Kidney epithelial cell (primary cell): ENCODE measurements around the gene CARMIL3. TPM values are rescaled to one million over a fixed set of nuclear protein-coding genes. Genes with fewer than 3 reads are reported as not detected.

ENCODE experiments used
- DNase-seq: peaks from one replicate; pipeline ENCODE4 v3.0.0-alpha.2; 2010; ENCODE audit warnings: low read depth
- H3K27me3 ChIP-seq: 2 replicates; pipeline ENCODE4 v1.6.0; 2011; ENCODE audit warnings: low read length; ENCODE audit not compliant: control insufficient read depth, insufficient read depth
- H3K36me3 ChIP-seq: 2 replicates; pipeline ENCODE4 v1.5.1; 2011; ENCODE audit warnings: low read length; ENCODE audit not compliant: control insufficient read depth, insufficient read depth
- H3K4me3 ChIP-seq: 2 replicates; pipeline ENCODE4 v1.5.1; 2011; ENCODE audit warnings: low read depth, mild to moderate bottlenecking, control low read depth, low read length
- CTCF ChIP-seq: IDR thresholded peaks from 2 replicates; pipeline ENCODE4 v1.5.1; 2011; ENCODE audit warnings: mild to moderate bottlenecking, moderate library complexity, low read length, control low read depth, inconsistent platforms; ENCODE audit not compliant: insufficient read depth, poor library complexity, severe bottlenecking
- total RNA-seq: library from RNA; depleted of rRNA; stranded (reverse); fragments of >200 nt; gene quantifications from 2 replicates; pipeline ENCODE4 v1.2.3, GENCODE V29; 2015

Gene CARMIL3
- total RNA-seq, 1 donor from 2014 or later = 1.5 TPM

GRCh38 chr14:24064091-24064795 is 12.4 kb downstream of the CARMIL3 start:
- no peak for TF ChIP-seq CTCF
- Histone ChIP-seq H3K4me3 (no peak overlapping the region), H3K36me3 (no peaks in the 10 kb centered on the region), H3K27me3 (peaks cover 18% of the 10 kb centered on the region)
- no peak for DNase-seq

DNA sequence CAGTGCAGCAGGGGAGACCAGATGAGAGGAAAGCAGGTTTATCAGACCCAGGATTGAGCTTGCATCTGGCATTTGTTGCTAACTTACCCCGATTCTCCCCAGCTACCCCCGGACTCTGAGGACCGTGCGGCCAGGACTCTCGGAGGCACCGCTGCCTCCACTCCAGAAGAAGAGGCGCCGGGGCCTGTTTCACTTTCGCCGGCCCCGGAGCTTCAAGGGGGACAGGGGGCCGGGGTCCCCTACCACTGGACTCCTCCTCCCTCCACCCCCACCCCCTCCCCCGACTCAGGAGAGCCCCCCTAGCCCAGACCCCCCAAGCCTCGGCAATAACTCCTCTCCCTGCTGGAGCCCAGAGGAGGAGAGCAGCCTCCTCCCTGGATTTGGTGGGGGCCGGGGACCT is 13.0 kb downstream of the CARMIL3 start:
- H3K27me3 ChIP-seq = peaks cover 21% of the 10 kb centered on the region
- TF ChIP-seq CTCF = no peak

DNA sequence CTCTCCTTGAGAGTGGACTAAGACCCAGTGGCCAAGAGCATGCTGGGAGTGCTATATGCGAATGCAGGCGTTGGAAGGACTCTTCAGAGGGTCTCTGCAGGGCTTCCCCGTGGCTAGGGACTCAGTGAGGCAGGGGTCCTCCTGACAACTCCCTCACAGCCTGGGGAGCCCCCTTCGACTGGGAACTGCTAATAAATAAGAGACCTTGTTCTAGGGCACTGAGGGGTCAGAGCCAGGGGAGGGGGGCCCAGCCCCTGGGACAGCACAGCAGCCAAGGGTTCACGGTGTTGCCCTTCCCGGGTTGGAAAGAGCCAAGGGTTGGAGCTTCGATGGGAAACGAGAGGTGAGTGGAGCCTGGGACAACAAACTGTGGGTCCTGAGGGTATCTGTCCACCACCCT is 13.6 kb downstream of the CARMIL3 start:
- TF ChIP-seq CTCF = no peak
- H3K27me3 ChIP-seq = peaks cover 21% of the 10 kb centered on the region
- DNase-seq = no peak
- H3K36me3 ChIP-seq = no peaks in the 10 kb centered on the region
- H3K4me3 ChIP-seq = no peak overlapping the region

More for the DNA sequence above, 13.0 kb downstream of the CARMIL3 start:
- H3K36me3 ChIP-seq = no peaks in the 10 kb centered on the region
- no peak overlapping the region for H3K4me3 ChIP-seq
- no peak for DNase-seq

DNA sequence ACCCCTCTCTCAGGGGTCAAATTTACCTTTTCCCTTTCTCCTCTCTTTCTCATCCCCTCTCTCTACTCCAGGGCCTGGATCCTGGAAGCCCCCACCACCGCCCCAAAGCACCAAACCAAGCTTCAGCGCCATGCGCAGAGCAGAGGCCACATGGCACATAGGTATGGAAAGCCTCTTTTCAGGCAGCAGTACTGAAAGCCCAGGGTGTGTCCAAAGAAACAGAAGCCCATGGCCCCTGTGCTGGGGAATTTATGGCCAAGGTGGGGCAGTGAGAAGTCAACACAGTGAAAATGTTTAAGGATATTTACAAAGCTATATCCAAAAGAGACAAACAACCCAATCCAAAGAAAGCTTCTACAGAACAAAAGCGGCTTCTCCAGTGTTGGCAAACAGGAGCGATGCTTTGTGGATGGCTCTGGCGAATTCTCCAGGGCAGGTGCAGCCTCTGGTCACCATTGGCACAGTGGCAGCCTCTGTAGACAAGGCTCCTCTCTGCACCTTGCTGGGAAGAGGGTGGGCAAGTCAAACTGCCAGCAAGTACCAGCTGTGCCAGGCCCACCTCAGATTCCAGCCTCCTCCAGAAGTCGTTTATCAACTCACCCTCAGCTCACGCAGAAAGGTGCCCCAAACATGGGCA is 14.8 kb downstream of the CARMIL3 start:
- Histone ChIP-seq H3K36me3 (no peaks in the 10 kb centered on the region), H3K27me3 (peaks cover 23% of the 10 kb centered on the region), H3K4me3 (no peak overlapping the region)
- DNase-seq = no peak
- no peak for TF ChIP-seq CTCF

- TF ChIP-seq CTCF = no peak
- H3K27me3 ChIP-seq = peaks cover 29% of the 10 kb centered on the region
- DNase-seq = no peak
These were observed 15.6 kb downstream of the CARMIL3 start for GRCh38 chr14:24067133-24068082.

More at GRCh38 chr14:24067133-24068082, 15.6 kb downstream of the CARMIL3 start:
- Histone ChIP-seq H3K36me3 (no peaks in the 10 kb centered on the region), H3K4me3 (no peak overlapping the region)
